Measurements from ENCODE around the gene TACC2.
"Not testable (repeated sequence)": the region's sequence is repeated elsewhere in the genome, so short reads cannot be mapped to it uniquely, and the experiment has no call there.

TACC2 gene

GRCh38 chr10:121974019-121974534 is 14.9 kb upstream of the TACC2 start:
- Mint-ChIP-seq H3K4me1 (ENCODE audit: low read depth) (peaks cover 22% of the 10 kb centered on the region), H3K9me3 (peaks cover 9% of the 10 kb centered on the region), H3K36me3 (ENCODE audit: low read depth) (peaks cover 30% of the 10 kb centered on the region), H3K4me3 (peak overlapping the region; percentile 92), H3K27ac (peak overlapping the region; percentile 68), H3K27me3 (no peaks in the 10 kb centered on the region)

- Mint-ChIP-seq H3K27me3 (no peaks in the 10 kb centered on the region), H3K9me3 (peaks cover 9% of the 10 kb centered on the region), H3K27ac (peak within 1 kb of the TSS; percentile 68), H3K4me3 (peak within 1 kb of the TSS; percentile 92), H3K36me3 (ENCODE audit: low read depth) (peaks cover 27% of the 10 kb centered on the region), H3K4me1 (ENCODE audit: low read depth) (peaks cover 22% of the 10 kb centered on the region)
Measured at GRCh38 chr10:121974535-121975294, 14.2 kb upstream of the TACC2 start, which contains the start of gene NSMCE4A. TSS of gene NSMCE4A (minus strand) at chr10:121975217. CDS start at chr10:121975165, 52 bp downstream.

- H3K27ac Mint-ChIP-seq: no peak overlapping the region
- H3K36me3 Mint-ChIP-seq (ENCODE audit: low read depth): peaks cover 25% of the 10 kb centered on the region
- H3K4me1 Mint-ChIP-seq (ENCODE audit: low read depth): peaks cover 22% of the 10 kb centered on the region
- H3K27me3 Mint-ChIP-seq: no peaks in the 10 kb centered on the region
- H3K4me3 Mint-ChIP-seq: peak overlapping the region; percentile 92
- H3K9me3 Mint-ChIP-seq: peaks cover 9% of the 10 kb centered on the region
Measured at GRCh38 chr10:121975295-121976086, 13.5 kb upstream of the TACC2 start.

GRCh38 chr10:121976607-121977006 is 12.4 kb upstream of the TACC2 start:
- Mint-ChIP-seq H3K9me3 (peaks cover 9% of the 10 kb centered on the region), H3K4me3 (no peak overlapping the region), H3K36me3 (ENCODE audit: low read depth) (peaks cover 16% of the 10 kb centered on the region), H3K27me3 (no peaks in the 10 kb centered on the region), H3K27ac (no peak overlapping the region), H3K4me1 (ENCODE audit: low read depth) (peaks cover 22% of the 10 kb centered on the region)

- Mint-ChIP-seq H3K9me3 (peaks cover 14% of the 10 kb centered on the region), H3K4me3 (no peak overlapping the region), H3K27ac (no peak overlapping the region), H3K4me1 (ENCODE audit: low read depth) (peaks cover 12% of the 10 kb centered on the region), H3K36me3 (ENCODE audit: low read depth) (peaks cover 4% of the 10 kb centered on the region), H3K27me3 (peaks cover 3% of the 10 kb centered on the region)
Measured at GRCh38 chr10:121978511-121978910, 10.5 kb upstream of the TACC2 start.

- Mint-ChIP-seq H3K4me3 (no peak overlapping the region), H3K27me3 (peaks cover 8% of the 10 kb centered on the region), H3K9me3 (peaks cover 20% of the 10 kb centered on the region), H3K36me3 (ENCODE audit: low read depth) (no peaks in the 10 kb centered on the region), H3K4me1 (ENCODE audit: low read depth) (peaks cover 3% of the 10 kb centered on the region), H3K27ac (no peak overlapping the region)
Measured at GRCh38 chr10:121981346-121981745, 7.6 kb upstream of the TACC2 start.

- no peak overlapping the region for H3K4me3 Mint-ChIP-seq
- peaks cover 10% of the 10 kb centered on the region for H3K4me1 Mint-ChIP-seq (ENCODE audit: low read depth)
- no peak overlapping the region for H3K27ac Mint-ChIP-seq
- H3K9me3 Mint-ChIP-seq: peaks cover 21% of the 10 kb centered on the region
- peaks cover 22% of the 10 kb centered on the region for H3K27me3 Mint-ChIP-seq
- H3K36me3 Mint-ChIP-seq (ENCODE audit: low read depth): no peaks in the 10 kb centered on the region
Measured at GRCh38 chr10:121983852-121984251, 5.1 kb upstream of the TACC2 start.

GRCh38 chr10:121984463-121984862 is 4.5 kb upstream of the TACC2 start:
- no peaks in the 10 kb centered on the region for H3K36me3 Mint-ChIP-seq (ENCODE audit: low read depth)
- H3K4me3 Mint-ChIP-seq: no peak overlapping the region
- H3K27me3 Mint-ChIP-seq: peaks cover 27% of the 10 kb centered on the region
- peaks cover 10% of the 10 kb centered on the region for H3K4me1 Mint-ChIP-seq (ENCODE audit: low read depth)
- H3K27ac Mint-ChIP-seq: no peak overlapping the region
- peaks cover 21% of the 10 kb centered on the region for H3K9me3 Mint-ChIP-seq

- Mint-ChIP-seq H3K9me3 (peaks cover 9% of the 10 kb centered on the region), H3K27me3 (peaks cover 35% of the 10 kb centered on the region), H3K4me1 (ENCODE audit: low read depth) (peaks cover 10% of the 10 kb centered on the region), H3K27ac (no peak overlapping the region), H3K4me3 (no peak overlapping the region), H3K36me3 (ENCODE audit: low read depth) (no peaks in the 10 kb centered on the region)
Measured at GRCh38 chr10:121990015-121990677, 1.2 kb downstream of the TACC2 start.

GRCh38 chr10:121991727-121992126 is 2.8 kb downstream of the TACC2 start:
- peaks cover 10% of the 10 kb centered on the region for H3K4me1 Mint-ChIP-seq (ENCODE audit: low read depth)
- peaks cover 35% of the 10 kb centered on the region for H3K27me3 Mint-ChIP-seq
- not testable (repeated sequence) for H3K9me3 Mint-ChIP-seq; H3K36me3 Mint-ChIP-seq (ENCODE audit: low read depth); H3K4me3 Mint-ChIP-seq; H3K27ac Mint-ChIP-seq

GRCh38 chr10:121994429-121994941 is 5.5 kb downstream of the TACC2 start:
- Mint-ChIP-seq H3K9me3 (peaks cover under 1% of the 10 kb centered on the region), H3K4me1 (ENCODE audit: low read depth) (no peaks in the 10 kb centered on the region), H3K27me3 (peaks cover 20% of the 10 kb centered on the region), H3K36me3 (ENCODE audit: low read depth) (no peaks in the 10 kb centered on the region), H3K4me3 (no peak overlapping the region), H3K27ac (no peak overlapping the region)

- no peaks in the 10 kb centered on the region for H3K4me1 Mint-ChIP-seq (ENCODE audit: low read depth)
- no peak overlapping the region for H3K4me3 Mint-ChIP-seq
- no peaks in the 10 kb centered on the region for H3K36me3 Mint-ChIP-seq (ENCODE audit: low read depth)
- peaks cover 14% of the 10 kb centered on the region for H3K27me3 Mint-ChIP-seq
- peaks cover 16% of the 10 kb centered on the region for H3K9me3 Mint-ChIP-seq
- no peak overlapping the region for H3K27ac Mint-ChIP-seq
Measured at GRCh38 chr10:121998462-121998861, 9.5 kb downstream of the TACC2 start.

GRCh38 chr10:121999301-121999700 is 10.3 kb downstream of the TACC2 start:
- H3K4me1 Mint-ChIP-seq (ENCODE audit: low read depth): no peaks in the 10 kb centered on the region
- no peak overlapping the region for H3K27ac Mint-ChIP-seq
- no peak overlapping the region for H3K4me3 Mint-ChIP-seq
- peaks cover 14% of the 10 kb centered on the region for H3K27me3 Mint-ChIP-seq
- H3K36me3 Mint-ChIP-seq (ENCODE audit: low read depth): no peaks in the 10 kb centered on the region
- peaks cover 17% of the 10 kb centered on the region for H3K9me3 Mint-ChIP-seq

GRCh38 chr10:122001698-122002097 is 12.7 kb downstream of the TACC2 start:
- H3K4me1 Mint-ChIP-seq (ENCODE audit: low read depth): no peaks in the 10 kb centered on the region

More at GRCh38 chr10:122001698-122002097, 12.7 kb downstream of the TACC2 start:
- Mint-ChIP-seq H3K27ac (no peak overlapping the region), H3K9me3 (peaks cover 19% of the 10 kb centered on the region), H3K36me3 (ENCODE audit: low read depth) (no peaks in the 10 kb centered on the region), H3K4me3 (no peak overlapping the region), H3K27me3 (peaks cover 9% of the 10 kb centered on the region)
